HUES6 (cell line): ENCODE data around the gene POLR1C.
"Not testable (repeated sequence)": the region's sequence is repeated elsewhere in the genome, so short reads cannot be mapped to it uniquely, and the experiment has no call there.

Experiments used
- H3K27ac ChIP-seq: 2 replicates; pipeline ENCODE4 v1.7.0; 2013; ENCODE audit warnings: low read depth, mild to moderate bottlenecking, low read length, inconsistent platforms
- H3K27me3 ChIP-seq: 2 replicates; pipeline ENCODE4 v1.6.1; 2013; ENCODE audit warnings: low read length; ENCODE audit not compliant: control insufficient read depth, insufficient read depth
- H3K36me3 ChIP-seq: 2 replicates; pipeline ENCODE4 v1.6.1; 2013; ENCODE audit warnings: low read length; ENCODE audit not compliant: control insufficient read depth, insufficient read depth
- H3K4me1 ChIP-seq: 2 replicates; pipeline ENCODE4 v1.6.1; 2013; ENCODE audit warnings: low read length; ENCODE audit not compliant: control insufficient read depth, insufficient read depth
- H3K4me3 ChIP-seq: 2 replicates; pipeline ENCODE4 v1.5.1; 2013; ENCODE audit warnings: low read depth, low read length
- H3K9ac ChIP-seq: one replicate; pipeline ENCODE4 v1.6.1; 2013; ENCODE audit warnings: mild to moderate bottlenecking, low read length
- H3K9me3 ChIP-seq: 2 replicates; pipeline ENCODE4 v1.6.1; 2013; ENCODE audit warnings: low read depth, low read length; ENCODE audit not compliant: control insufficient read depth, insufficient read depth

The POLR1C gene

DNA sequence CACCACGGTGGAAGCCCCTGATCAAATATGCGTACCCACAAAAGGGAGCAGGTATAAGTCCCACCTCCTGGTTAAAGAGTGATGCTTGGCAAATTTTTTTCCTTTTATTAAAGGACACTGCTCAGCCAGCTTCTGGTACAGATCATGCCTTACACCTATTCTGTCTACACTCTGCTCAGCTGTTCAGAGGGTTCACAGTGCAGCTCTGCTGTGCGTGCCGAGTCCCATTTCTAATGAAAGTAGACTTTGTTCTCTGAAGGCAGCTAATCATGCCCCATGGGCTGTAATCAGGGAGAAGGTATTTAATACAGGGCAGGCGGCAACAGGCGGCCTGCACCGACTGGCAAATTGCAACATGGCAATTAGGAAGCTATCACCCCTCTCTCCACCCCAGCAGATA lies 23.1 kb upstream of the POLR1C start:
- no peaks in the 10 kb centered on the region for H3K9me3 ChIP-seq
- H3K27ac ChIP-seq, result no peak overlapping the region
- peaks cover 34% of the 10 kb centered on the region for H3K4me1 ChIP-seq
- no peaks in the 10 kb centered on the region for H3K27me3 ChIP-seq
- no peak overlapping the region for H3K9ac ChIP-seq
- peaks cover 17% of the 10 kb centered on the region for H3K36me3 ChIP-seq
- H3K4me3 ChIP-seq, result no peak overlapping the region

DNA sequence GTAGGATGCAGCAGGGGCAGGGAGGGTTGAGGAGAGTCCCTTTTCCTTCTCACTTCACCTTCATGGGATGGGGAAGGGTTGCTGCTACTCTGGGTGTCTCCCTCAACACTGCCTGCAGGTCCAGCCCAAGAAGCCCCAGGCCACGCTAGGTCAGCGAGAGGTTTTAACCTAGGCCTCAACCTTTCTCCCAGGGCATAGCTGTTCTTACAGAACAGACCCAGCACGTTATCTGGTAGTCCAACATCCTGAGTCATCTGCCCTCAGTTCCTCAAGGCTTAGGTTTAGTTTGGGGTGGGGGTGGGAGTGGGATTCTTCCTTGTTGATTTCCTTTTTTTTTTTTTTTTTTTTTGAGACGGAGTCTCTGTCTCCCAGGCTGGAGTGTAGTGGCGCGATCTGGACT lies 22.6 kb upstream of the POLR1C start:
- H3K36me3 ChIP-seq, result peaks cover 22% of the 10 kb centered on the region
- H3K27ac ChIP-seq, result no peak overlapping the region
- H3K4me3 ChIP-seq, result no peak overlapping the region
- peaks cover 30% of the 10 kb centered on the region for H3K4me1 ChIP-seq
- H3K27me3 ChIP-seq, result no peaks in the 10 kb centered on the region
- no peak overlapping the region for H3K9ac ChIP-seq
- H3K9me3 ChIP-seq, result no peaks in the 10 kb centered on the region

DNA sequence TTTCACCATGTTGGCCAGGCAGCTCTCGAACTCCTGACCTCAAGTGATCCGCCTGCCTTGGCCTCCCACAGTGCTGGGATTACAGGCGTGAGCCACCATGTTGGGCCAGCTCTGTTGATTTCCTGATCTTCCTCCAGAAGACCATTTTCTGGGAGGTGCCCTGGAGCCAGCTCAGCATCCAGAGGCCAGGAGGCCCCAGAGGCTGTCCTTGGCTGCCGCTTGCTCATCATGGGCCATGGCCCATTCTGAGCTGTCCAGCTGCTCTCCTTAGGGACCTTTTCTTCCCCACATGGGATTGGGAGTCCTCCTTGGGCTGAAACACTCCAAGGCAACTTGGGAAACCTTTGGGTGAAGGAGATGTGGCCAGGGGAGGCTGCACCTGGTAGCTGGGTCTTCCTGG lies 22.1 kb upstream of the POLR1C start:
- Histone ChIP-seq H3K27me3 (no peaks in the 10 kb centered on the region), H3K9me3 (no peaks in the 10 kb centered on the region), H3K36me3 (peaks cover 26% of the 10 kb centered on the region), H3K4me1 (peaks cover 29% of the 10 kb centered on the region), H3K4me3 (no peak overlapping the region), H3K27ac (no peak overlapping the region), H3K9ac (no peak overlapping the region)

DNA sequence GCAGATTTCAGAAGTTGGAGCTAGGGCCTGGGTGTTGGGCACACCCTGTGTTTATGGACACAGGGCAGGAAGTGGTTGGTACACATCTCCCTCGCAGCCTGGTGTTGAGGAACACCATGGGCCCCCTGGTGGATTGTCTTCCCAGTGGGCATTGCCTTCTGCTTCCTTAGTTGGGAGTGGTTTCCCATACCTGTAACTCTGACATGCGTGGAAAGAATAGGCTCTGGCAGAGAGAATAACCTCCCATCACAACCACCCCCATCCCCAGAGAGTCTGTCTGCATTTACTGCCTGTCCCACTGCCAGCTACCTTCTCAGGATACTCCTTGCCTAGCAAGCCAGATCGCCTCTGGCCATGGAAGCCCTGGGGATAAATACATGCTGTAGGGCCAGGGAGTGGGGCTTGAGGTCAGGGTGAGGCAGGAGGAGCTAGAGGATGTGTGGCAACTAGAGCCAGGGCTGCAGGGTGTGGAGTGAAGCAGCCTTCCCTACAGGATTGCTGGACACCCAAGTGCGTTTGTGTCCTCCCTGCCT lies 21.4 kb upstream of the POLR1C start:
- Histone ChIP-seq H3K4me3 (no peak overlapping the region), H3K9me3 (no peaks in the 10 kb centered on the region), H3K27ac (0 out of 2 replicates have a peak overlapping the region, but pooled peaks have one; percentile 2), H3K9ac (peak overlapping the region; percentile 38), H3K27me3 (no peaks in the 10 kb centered on the region), H3K36me3 (peaks cover 33% of the 10 kb centered on the region), H3K4me1 (peaks cover 29% of the 10 kb centered on the region)

DNA sequence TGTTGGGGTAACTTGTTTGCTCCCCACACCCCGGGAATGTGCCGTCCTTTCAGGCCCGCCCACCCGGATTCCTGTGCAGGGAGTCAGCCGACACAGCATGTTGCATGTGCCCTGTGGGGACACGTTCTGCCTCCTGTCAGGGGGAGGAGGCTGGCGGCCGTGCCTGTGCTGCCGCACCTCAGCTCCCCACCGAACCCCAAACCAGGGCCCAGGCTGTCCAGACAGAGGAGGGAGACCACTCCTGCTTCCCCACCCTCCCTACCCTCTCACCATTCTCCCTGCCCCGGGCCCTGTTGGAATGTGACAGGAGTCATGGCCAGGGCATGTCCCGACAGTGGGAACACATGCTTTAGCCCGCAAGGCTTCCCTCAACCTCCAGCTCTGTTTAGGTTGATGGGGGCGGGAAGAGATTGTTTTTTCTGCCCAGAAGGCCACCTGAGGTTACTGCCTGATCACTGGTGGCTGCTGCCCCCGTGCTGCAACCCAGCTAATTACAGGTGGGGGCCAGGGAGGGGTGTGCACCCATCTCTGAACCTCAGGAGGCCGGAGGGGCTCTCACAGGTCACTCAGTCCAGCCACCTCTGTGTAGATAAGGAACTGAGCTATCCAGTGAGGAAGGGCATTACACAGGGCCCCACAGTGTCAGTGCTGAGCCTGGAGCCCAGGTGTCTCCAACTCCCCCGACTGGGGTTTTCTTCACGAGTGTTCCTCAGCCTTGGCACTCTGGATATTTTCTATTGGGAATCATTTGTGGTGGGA lies 20.3 kb upstream of the POLR1C start:
- Histone ChIP-seq H3K27me3 (no peaks in the 10 kb centered on the region), H3K27ac (no peak overlapping the region), H3K4me1 (peaks cover 29% of the 10 kb centered on the region), H3K9ac (peak overlapping the region; percentile 29), H3K4me3 (no peak overlapping the region; the same call in 1 of the 2 replicates), H3K9me3 (no peaks in the 10 kb centered on the region), H3K36me3 (peaks cover 44% of the 10 kb centered on the region)

DNA sequence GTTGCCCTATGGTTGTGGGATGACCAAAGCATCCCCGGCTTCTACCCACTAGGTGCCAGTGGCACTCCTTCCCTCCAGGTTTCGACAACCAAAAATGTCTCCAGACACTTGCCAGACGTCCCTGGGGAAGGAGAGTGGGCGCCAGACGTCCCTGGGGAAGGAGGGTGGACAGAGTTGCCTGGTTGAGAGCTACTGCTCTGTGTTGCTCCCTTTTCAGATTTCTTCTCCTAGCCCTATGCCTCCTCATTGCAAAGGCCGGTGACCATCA lies 19.8 kb upstream of the POLR1C start:
- Histone ChIP-seq H3K4me1 (peaks cover 27% of the 10 kb centered on the region), H3K9me3 (no peaks in the 10 kb centered on the region), H3K9ac (no peak overlapping the region), H3K4me3 (no peak overlapping the region), H3K27me3 (no peaks in the 10 kb centered on the region), H3K27ac (no peak overlapping the region), H3K36me3 (peaks cover 49% of the 10 kb centered on the region)

DNA sequence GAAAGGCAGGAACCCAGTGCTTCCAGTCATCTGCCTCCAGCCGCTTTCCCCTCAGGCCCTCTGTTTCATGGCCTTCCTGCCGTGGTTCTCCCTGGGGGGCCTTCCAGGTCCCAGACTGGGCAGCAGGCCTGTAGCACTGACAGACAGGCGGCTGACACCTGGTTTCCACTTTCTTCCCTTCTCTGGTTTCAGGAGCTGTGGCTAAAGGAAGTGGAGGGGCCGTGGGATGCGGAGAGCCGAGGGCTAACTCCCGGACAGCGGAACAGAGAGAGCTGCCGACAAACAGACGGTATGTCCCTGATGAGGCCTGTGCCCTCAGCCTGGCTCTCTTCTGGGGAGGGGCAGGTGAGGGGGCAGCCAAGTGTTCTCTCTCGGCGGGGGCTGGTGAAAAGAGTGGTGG lies 19.2 kb upstream of the POLR1C start:
- Histone ChIP-seq H3K27ac (no peak overlapping the region), H3K36me3 (peaks cover 56% of the 10 kb centered on the region), H3K9me3 (no peaks in the 10 kb centered on the region), H3K4me1 (peaks cover 20% of the 10 kb centered on the region), H3K9ac (no peak overlapping the region), H3K4me3 (no peak overlapping the region), H3K27me3 (no peaks in the 10 kb centered on the region)

DNA sequence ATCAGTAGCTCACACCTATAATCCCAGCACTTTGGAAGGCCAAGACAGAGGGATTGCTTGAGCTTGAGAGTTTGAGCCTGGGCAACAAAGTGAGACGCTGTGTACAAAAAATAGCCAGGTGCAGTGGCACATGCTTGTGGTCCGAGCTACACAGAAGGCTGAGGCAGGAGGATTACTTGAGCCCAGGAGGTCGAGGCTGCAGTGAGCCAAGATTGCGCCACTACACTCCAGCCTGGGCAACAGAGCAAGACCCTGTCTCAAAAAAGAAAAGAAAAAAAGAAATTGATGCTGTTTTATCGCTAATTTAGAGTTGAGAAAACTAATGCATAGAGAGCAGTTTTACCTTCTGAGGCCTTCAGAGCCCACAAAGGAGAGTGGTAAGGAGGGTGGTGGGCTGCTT lies 18.6 kb upstream of the POLR1C start:
- H3K4me3 ChIP-seq, H3K9ac ChIP-seq, H3K9me3 ChIP-seq, H3K27me3 ChIP-seq, H3K27ac ChIP-seq: not testable (repeated sequence)
- Histone ChIP-seq H3K4me1 (peaks cover 19% of the 10 kb centered on the region), H3K36me3 (peaks cover 62% of the 10 kb centered on the region)

DNA sequence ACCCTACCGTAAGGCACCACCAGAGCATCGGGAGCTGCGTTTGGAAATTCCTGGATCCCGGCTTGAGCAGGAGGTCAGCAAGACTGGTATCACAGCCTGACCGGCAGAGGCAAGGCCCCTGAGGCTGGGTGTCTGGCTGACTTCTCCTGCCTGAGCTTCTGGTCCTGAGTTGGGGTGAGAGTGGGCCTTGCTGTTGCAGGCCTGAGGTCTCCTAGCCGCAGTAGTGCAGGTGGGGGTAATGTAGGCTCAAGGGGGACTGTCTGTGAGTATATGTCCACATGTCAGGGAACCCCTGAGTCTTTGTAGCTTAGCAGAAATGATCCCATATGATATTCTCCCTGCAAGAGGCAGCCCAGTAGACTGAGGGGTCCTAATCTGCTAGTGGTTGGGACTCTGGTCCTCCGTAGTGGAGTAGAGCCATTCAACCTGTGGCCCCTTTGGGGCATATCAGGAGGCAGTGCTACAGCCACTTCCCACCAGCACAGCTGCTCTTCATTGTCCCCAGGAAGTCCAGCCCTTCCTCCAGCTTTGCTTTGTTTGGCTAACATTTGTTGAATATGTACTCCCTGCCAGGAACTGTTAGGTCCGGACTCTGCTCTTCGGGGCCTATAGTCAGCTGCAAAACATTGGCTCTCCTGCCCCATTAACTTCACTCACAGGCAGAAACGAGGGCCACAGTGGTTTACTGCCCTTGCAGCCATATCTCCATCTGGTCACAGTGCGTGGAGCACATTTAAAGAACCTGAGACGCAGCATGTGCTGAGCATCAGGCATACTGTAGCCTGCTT lies 17.7 kb upstream of the POLR1C start:
- Histone ChIP-seq H3K27me3 (no peaks in the 10 kb centered on the region), H3K9ac (no peak overlapping the region), H3K27ac (no peak overlapping the region), H3K9me3 (no peaks in the 10 kb centered on the region), H3K36me3 (peaks cover 68% of the 10 kb centered on the region), H3K4me1 (peaks cover 19% of the 10 kb centered on the region), H3K4me3 (no peak overlapping the region)

DNA sequence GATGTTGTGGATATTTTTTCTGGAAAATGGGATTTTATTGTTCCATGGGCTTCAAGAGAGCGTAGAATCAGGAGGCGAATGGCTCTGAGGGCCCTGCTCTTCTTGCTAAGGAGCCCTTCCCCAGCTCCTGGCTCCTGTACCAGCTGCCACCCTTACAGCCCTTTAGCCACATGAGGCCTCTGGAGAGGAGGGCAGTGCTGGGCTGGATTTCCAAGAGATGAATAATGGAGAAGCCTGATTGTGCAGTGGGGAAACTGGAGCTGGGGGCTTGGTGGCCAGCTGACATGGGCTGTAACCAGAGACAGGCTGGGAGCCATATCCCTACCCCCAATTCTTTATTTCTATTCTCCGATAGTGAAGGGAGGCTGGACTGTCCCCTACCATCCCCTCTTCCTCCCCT lies 16.0 kb upstream of the POLR1C start:
- Histone ChIP-seq H3K36me3 (peaks cover 84% of the 10 kb centered on the region), H3K27ac (no peak overlapping the region), H3K9me3 (no peaks in the 10 kb centered on the region), H3K9ac (no peak overlapping the region), H3K4me3 (no peak overlapping the region), H3K27me3 (no peaks in the 10 kb centered on the region), H3K4me1 (peaks cover 6% of the 10 kb centered on the region)

DNA sequence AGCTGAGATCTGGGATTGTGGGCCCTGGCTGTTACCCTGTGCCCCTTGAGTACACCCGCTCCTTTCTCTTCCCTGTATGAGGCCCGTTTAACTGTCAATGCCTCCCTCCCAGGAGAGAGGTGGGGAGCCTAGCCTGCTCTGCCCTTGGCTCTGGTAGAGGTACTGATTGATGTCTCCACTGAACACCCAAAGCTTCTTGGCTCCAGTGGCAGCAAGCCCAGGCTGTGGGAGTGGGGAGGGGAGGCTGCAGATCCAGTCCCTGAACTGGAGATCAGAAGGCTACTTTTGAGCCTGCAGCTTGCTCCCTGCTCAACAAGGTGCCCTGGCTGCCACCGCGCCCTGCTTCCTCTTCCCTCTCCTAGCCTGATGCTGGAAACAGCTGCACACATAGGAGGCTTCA lies 14.2 kb upstream of the POLR1C start:
- H3K27me3 ChIP-seq, result peaks cover 9% of the 10 kb centered on the region; the same call in 1 of the 2 replicates
- H3K9ac ChIP-seq, result no peak overlapping the region
- H3K9me3 ChIP-seq, result no peaks in the 10 kb centered on the region
- H3K4me3 ChIP-seq, result no peak overlapping the region
- H3K4me1 ChIP-seq, result peaks cover 3% of the 10 kb centered on the region
- H3K27ac ChIP-seq, result no peak overlapping the region
- peaks cover 79% of the 10 kb centered on the region for H3K36me3 ChIP-seq
